GM21619 (cell line): Measurements from ENCODE around the gene ATP2B2.

Experiments used
- ATAC-seq: cut with Tn5 transposase; IDR thresholded peaks from one replicate; pipeline ENCODE4 v1.9.1; 2021; ENCODE audit not compliant: unreplicated experiment

The ATP2B2 gene

DNA sequence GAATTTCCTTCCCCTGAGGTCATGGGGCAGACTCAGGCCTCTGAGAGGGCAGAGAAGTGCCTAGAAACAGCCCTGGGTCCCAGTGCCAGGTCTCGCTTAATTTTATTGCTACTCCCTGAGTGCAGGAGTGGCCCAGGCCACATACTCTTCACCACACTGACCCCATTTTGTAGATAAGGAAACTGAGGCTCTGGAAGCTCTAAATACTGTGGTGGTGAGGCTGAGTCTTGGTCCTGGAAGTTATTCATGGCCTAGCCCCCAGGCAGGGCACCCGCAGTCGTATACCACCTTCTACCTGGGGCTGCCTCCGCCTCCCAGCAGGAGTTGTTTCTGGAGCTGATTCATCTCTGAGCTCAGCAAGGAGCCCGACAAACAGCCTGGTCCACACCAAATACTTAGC is 9.8 kb downstream of the ATP2B2 start:
- ATAC-seq = no peak

DNA sequence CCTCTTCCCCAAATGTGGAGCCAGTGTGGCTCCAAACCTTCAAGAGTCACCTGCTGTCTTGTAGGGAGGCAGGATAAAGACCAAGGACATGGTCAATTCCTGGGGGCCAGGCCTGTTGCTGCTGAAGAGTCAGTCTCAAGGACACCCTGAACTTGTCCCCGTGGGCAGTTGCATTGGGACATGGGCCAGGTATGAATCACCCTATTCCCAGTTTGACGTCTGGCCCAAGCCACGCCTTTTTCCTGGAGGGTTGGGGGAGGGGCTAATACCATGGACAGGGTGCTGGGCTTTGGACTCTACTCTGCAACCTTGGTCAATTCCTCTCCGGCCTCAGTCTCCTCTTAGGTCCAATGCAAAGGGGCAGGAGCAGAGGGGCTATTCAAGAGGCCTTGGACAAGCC is 10.4 kb downstream of the ATP2B2 start:
- ATAC-seq = no peak

DNA sequence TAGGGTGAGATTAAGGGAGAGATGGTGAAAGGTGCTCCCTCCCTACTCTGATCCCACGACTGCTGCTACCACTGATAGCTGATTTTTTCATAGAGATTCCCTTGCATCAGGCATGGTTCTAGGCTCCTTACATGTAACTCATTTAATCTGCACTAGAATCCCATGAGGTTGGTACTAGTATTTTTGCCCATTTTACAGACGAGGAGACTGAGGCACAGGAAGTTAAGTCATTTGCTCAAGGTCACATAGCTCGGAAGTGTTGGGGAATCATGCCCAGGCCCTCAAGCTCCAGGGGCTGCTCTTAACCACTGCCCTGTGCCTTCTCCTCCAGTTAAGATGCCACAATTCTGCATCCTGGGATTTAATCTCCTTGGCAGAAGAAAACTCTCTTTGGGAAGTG is 11.2 kb downstream of the ATP2B2 start:
- no peak for ATAC-seq

DNA sequence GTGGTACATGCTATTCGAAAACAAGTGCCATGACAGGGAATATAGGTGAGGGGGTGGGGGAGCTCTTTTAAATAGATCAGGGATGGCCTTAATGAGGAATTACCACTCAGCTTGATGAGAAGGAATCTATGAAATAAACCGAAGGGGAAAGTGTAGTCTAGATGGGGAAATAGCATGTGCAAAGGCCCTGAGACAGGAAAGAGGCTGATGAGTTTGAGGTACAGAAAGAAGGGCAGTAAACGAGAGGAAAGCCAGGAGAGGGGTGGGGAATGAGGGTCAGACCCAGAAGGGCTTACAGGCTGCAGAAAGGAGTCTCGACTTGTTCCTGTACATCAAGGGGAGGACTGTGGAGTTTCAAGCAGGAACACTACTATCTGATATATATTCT is 12.2 kb downstream of the ATP2B2 start:
- no peak for ATAC-seq

DNA sequence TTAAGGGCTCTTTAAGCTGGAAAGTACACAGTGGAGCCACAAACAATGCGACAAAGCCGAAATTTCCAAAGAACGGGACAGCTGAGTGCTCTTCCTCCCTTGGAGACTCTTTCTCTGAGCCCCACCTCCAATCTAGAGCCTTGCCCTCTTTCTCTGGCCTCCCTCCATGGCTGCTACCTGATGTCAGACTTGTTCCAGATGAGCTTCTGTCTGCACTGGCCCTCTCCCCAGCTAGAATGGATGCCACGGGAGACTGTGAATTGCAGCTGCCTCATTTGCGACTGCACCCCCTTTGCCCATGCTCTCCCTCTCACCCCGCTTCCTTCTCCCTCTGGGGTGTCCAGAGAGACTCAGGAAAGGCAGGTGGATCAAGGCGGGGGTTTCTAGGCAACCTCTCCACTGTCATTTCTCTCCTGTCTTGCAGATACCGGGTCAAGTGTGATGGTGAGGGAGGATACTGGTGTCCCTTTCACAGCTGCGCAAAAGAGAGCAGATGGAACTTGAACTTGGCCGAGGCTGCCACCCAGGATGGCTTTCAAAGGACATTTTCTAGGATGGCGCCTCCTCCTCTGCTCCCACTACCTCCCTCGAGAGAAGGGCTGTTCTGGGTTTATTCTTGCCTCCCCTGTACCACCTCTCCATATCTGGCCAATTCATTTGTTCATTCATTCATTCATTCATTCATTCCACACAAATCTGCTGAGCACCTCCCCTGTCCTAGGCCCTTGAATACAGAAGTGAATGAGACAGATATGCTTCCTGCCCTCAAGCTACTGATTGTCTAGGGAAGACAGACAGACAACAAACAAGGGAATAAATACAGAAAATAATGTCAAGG is 12.8 kb downstream of the ATP2B2 start:
- no peak for ATAC-seq

DNA sequence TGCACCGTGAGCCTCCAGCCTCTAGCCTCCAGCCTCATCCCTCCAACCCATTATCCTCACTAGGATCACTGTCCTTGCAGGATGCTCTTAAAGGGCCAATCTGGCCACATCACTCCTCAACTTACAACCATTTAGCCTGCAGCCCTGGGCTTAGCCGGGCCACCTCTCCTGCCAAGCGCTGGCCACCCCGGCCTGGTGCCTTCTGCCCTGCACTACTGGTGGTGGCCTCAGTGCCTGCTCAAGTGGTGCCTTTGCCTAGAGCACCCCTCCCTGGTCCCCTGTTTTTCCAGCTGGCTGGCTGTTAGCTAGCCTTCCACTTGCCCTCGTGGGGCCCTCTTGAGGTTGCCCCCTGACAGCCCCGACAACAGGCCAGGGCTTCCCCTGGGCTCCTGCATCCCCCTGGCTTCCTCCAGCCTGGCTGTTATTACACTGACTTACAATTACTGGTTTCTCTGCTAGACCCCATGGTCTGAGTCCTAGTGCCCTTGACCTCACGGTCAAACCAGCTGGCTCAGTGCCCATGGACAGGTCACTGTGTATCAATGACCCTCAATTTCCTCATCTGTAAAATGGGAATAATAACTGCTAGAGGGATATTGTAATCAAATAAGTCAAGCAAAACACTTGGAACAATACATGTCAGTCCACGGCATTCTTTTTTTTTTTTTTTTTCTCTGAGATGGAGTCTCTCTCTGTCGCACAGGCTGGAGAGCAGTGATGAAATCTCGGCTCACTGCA is 15.5 kb downstream of the ATP2B2 start:
- ATAC-seq = no peak

DNA sequence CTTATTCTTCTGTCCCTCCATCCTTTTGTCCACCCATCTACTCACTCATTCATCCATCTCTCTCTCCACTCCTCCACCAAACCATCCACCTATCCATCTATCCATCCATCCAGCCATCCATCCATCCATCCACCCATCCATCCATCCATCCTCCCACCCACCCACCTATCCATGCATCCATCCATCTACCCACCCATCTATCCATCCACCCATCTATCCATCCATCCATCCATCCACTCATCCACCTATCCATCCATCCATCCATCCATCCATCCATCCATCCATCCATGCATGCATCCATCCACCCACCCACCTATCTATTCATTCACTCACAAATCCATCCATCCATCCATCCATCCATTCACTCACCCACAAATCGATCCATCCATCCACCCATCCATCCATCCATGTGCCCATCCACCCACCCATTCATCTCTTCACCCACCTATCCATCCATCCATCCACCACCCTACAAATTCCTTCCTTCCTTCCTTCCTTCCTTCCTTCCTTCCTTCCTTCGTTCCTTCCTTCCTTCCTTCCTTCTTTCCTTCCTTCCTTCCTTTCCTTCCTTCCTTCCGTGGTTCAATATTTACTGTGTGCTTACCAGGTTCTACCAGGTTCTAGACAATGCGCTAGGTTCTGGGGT is 17.3 kb downstream of the ATP2B2 start:
- ATAC-seq = no peak

DNA sequence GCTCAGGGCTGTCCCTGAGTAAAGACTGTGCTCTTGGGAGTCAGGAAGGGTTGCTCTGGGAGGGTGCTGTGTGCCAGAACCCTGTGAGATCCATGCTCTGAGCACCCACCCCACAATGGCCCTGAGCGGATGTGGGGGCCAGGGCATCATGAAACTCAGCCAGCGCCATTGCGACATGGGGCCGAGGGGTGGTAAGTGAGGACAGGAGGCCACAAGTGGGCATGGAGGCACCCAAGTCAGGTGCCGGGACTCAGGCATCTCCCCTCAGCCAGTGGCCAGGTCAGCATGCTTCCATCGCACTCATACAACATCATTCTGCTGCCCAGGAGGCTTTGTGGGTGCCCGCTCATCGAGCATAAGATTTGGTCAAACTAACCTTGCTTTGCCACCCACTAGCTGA is 19.6 kb downstream of the ATP2B2 start:
- no peak for ATAC-seq

DNA sequence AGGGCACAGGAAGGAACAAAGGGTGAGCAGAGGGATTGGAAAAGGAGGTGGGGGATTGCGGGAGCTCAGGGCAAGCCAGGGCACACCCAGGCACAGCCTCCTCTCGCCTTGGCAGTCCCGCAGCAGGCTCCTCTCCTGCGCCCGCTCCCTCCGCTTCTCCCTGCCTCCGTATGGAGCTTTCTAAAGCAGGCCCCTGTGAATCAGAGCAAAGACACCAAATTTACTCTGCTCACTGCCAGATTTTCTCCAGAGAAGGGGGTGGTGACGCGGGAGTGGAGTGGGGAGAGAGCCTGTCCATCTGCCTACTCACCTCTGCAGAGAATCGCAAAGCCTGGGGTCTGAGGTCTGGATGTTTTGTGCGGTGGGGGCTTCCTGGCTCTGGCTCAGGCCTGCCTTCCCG is 20.0 kb downstream of the ATP2B2 start:
- ATAC-seq = no peak

DNA sequence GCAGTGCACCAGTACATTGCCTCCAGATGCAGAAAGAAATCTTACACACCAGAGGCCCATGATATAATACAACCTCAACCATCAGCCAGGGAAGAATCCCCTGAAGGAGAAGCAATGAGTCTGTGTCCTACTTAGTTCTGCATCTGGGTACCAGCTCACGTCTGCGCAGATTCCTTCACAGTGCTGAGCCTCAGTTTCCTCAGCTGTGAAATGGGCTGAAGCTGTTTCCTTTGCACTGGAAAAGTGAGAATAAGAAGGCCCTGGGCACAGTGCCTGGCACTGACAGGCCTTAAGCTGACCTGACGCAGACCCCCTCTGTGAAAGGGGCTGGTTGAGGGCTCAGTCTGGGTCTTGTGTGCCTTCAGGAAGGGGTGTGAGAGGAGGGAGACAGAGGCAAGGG is 20.7 kb downstream of the ATP2B2 start:
- ATAC-seq = no peak

DNA sequence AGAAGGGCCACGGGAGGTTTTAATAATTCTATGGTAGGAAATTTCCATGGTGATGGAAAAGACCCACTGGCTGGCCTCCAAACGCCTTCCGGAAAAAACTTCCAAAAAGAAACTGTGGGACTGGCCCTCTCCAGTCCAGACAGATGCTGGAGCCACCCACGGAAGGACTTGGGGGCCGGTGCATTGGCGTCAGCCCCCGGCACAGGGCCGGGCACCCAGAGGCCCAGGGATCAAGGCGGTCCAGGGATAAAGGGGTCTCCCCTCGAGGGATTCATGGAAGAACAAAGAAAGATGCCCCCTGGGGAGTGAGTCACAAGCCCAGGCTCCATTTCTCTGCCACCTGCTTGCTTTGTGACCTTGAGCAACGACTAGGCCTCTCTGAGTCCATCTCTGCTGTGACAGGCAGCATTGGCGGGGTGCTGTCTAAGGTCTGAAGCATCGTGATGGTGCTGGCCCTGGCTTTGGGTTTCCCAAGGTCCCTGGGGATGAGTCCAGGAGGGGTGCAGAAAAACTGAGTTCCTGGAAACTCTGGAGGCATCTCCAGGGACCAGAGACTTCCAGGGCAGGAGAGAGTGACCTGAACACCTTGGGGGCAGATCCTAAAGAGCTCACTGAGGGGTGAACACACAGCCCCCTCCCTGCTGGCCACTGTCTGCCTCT is 21.6 kb downstream of the ATP2B2 start:
- no peak for ATAC-seq

DNA sequence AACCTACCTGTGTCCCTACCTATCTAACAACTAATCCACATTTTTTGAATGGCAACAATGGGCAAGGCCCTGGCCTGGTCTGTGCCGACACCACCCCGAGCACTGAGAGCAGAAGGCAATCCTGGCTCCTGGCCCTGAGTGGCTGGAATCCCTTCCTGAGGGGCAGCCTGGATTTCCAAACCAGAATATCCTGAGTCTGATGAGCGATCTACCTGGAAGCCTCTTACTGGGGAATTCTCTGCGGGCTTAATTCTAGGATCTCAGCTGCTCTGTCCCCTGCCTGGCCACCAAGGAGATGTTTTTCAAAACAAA is 22.1 kb downstream of the ATP2B2 start:
- no peak for ATAC-seq

DNA sequence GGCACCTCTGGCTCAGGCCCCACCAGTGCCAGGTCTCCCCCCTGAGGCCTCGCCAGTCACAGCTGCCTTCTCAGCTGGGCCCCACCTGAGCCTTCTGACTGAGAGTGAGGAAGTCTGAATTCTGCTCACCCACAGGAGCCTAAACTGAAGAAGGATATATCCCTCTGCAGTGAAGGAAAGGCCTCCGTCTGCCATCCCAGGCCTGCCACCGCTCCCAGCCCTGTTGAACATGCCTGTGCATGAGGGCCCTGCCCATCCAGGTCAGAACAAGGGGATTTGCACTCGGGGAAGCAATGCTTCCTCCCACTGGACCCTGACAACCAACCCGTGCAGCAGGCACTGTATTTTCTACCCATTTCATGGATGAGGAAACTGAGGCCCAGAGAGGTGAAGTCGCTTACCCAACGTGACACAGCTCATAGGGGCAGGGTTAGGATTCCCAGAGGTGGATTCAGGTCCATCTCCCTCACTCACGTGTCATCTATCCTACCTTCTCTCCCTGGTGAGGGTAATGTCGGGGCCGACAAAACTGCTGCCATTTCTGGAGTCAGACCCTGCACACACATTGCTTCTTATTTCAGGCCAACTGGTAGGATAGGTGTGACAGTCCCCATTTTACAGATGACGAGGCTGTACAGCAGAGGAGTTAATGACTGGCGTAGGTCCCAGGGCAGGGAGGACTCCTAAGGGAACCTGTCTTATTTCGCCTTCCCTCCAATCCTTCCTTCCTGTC is 22.6 kb downstream of the ATP2B2 start:
- no peak for ATAC-seq

DNA sequence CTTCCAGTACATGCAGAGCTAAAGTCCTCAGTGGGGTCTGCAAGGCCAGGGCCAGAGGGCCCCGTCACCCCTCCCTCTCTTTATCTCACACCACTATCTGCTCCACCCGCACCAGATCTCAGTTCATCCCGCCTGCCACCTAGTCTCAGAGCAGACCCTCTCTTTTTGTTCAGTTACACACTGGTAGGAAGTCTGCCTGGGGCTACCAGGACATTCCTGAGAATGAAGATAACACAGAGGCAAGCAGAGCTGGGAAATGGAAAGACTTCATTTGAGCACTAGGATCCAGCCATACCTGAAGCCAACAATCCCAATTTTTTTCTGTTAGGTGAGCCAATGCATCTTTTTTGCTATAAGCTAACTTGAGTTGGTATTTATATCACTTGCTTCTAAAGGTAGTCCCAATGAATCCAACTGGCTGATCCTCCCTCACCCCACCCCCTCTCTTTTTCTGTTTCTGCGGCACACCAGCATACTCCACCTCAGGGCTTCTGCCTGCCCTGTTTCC is 24.5 kb downstream of the ATP2B2 start:
- ATAC-seq = no peak

DNA sequence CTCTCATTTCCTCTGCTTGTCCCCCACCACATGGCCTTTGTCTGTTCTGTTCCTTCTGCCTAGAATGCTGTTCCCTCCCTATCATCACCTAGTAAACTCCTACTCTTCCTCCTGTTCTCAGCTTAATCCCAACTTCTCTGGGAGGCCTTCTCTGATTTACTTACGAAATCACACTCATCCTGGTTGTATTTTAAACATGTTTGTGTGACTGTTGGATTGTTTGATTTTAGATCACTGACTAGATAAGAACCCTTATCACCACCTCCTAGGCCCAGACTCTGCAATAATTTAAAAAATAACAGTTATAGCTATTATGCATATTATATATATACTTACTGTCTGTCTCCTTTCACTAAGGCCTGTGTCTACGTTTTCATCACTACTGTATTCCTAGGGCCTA is 26.1 kb downstream of the ATP2B2 start:
- ATAC-seq = no peak

DNA sequence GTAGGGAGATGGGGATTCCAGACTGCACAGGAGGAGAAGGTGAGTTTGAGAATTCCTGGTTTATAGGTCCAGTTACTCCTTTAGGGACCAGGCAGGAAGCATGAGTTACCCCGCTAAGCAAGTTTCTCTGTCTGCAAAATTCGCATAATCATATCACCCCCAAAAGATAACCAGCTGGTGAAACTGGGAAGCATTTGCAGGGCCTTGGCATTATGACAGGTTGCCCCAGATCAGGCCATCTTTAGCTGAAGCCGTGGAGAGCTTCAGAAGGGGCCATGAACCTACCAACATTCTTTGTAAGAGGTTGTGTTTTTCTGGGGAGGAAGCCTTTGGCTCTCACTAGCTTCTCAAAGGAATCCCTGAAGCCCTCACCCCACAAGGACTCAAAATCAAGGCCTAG is 29.4 kb downstream of the ATP2B2 start:
- no peak for ATAC-seq

DNA sequence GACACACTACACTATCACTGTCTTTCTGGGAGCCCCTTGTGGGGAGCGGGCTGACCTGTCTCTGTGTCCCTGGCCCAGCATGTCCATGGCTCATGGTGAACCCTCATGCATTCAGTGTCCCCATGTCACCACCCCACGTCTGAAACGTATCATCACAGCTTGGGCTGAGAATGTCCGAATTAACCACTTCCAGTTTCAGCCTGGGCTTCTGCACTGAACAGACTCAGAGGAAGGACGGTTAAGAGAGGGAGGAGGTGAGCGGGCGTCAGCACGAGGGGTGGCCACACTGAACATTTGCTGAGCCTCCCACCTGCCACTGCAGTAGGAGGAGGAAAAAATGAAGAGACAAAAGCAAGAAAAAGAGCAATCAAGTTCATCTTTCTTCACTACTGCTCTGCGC is 30.5 kb downstream of the ATP2B2 start:
- ATAC-seq = no peak

DNA sequence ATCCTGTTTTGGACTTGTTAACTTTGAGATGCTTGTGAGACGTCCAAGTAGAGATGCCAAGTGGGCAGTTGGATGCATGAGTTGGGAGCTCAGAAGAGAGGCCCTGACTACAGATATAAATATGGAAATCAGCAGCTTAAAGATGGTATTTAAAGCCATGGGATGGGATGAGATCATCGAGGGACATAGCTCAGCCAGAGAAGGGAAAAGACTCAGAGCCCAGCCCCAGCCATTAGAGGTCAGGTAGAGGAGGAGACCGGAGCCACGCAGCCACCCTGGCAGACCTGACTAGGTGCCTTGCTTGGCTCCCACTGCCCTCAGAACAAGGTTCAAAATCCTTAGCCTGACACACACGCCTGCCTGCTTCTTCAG is 31.1 kb downstream of the ATP2B2 start:
- no peak for ATAC-seq

DNA sequence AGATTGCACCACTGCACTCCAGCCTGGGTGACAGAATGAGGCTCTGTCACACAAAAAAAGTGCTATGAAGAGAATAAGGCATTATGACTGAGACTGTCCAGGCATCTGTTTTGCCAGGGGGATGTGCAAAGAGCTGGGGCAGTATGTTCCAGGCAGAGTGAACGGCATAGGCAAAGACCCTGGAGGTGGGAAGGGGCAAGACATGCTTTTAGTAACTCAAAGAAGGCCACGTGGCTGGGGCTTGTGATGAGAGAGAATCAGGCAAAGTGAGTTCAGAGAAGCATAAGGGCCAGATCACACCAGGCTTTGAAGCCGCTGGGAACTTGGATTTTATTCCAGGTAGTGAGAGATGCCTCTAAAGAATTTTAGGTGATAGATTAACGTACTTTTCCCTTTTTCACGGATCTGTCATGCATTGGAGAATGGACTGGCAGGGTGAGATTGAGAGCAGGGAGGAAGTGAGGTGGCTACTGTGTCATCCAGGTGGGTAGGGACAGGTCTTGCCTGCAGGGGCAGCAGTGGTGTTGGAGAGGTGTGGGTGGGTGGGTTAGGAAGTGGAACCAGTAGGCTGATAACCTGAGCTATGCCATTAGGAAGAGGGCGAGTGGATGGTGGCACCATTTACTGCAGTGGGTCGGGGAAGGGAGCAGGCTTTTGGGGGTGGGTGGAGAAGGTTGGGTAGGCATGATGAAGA is 31.7 kb downstream of the ATP2B2 start:
- ATAC-seq = no peak

DNA sequence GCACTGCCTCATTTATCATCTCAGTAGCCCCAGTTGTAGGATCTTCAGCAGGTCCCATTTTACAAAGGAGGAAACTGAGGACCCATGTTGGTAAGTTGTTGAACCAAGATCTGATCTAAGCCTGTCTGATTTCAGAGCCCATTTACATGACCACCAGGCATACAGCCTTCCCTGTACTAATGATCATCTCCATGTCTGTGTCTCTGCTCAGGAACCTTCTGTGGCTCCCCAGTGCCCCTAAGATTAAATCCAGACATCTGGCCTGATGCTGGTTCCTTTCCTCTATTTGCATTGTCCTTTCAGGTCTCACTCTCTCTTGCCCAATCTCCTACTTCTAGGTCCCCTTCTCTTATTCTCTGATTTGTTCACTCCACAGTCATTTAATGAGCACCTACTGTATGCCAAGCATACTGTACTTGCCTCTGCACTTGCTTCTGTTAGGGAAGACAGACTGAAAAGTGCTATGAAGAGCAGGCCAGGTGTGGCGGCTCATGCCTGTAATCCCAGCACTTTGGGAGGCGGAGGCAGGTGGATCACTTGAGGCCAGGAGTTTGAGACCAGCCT is 32.4 kb downstream of the ATP2B2 start:
- ATAC-seq = no peak
